Measurements from ENCODE around the gene VASN. TPM values are rescaled to one million over a fixed set of nuclear protein-coding genes. Genes with fewer than 3 reads are reported as not detected.
A peak's percentile ranks its signal among the peaks of the same experiment; 100 is the strongest.

Gene VASN
- total RNA-seq, 4 donors from 2014 or later = 7.1 to 31.3 (median 21.7) TPM

- no peaks in the 10 kb centered on the region for H3K27me3 ChIP-seq
- no peak for DNase-seq (ENCODE audit: extremely low spot score)
- no peaks in the 10 kb centered on the region for H3K9me3 ChIP-seq
- intact Hi-C loops (cut with DNase I) = no loop called here
- peaks cover 11 to 87% (median 74%) of the 10 kb centered on the region in 4 donors for H3K36me3 ChIP-seq
- H3K4me3 ChIP-seq = no peak overlapping the region
- 83% methylated on average over 9 of the region's 12 CpGs for WGBS
- H3K4me1 ChIP-seq = peaks cover 11 to 42% (median 34%) of the 10 kb centered on the region in 4 donors
- no peak for TF ChIP-seq POLR2AphosphoS5 (IDR thresholded peaks at IDR 0.05)
- no peak for TF ChIP-seq EP300 (IDR thresholded peaks at IDR 0.05)
- TF ChIP-seq CTCF (IDR thresholded peaks at IDR 0.05) = no peak
- no peak for TF ChIP-seq POLR2A (IDR thresholded peaks at IDR 0.05; ENCODE audit: low read depth)
- H3K27ac ChIP-seq (replicated peaks in 1 of 4) = peak overlapping the region in 1 of 4 donors; percentile 39
Measured at GRCh38 chr16:4338125-4338582, 33.5 kb upstream of the VASN start.

- 71% methylated on average over 6 of the region's 10 CpGs for WGBS
- Histone ChIP-seq H3K36me3 (peaks cover 11 to 81% (median 68%) of the 10 kb centered on the region in 4 donors), H3K4me1 (peaks cover 11 to 42% (median 37%) of the 10 kb centered on the region in 4 donors), H3K27ac (replicated peaks in 1 of 4) (peak overlapping the region in 3 of 4 donors; percentile 3 to 39 (median 17)), H3K4me3 (no peak overlapping the region), H3K27me3 (no peaks in the 10 kb centered on the region), H3K9me3 (no peaks in the 10 kb centered on the region)
- no peak for DNase-seq (ENCODE audit: extremely low spot score)
- TF ChIP-seq POLR2A (IDR thresholded peaks at IDR 0.05; ENCODE audit: low read depth) = no peak
- TF ChIP-seq POLR2AphosphoS5 (IDR thresholded peaks at IDR 0.05) = no peak
- TF ChIP-seq CTCF (IDR thresholded peaks at IDR 0.05) = no peak
- no peak for TF ChIP-seq EP300 (IDR thresholded peaks at IDR 0.05)
- intact Hi-C loops (cut with DNase I) = no loop called here
Measured at GRCh38 chr16:4338712-4339299, 32.8 kb upstream of the VASN start.

- H3K27ac ChIP-seq (replicated peaks in 1 of 4) = peak overlapping the region in 3 of 4 donors; percentile 3 to 33 (median 17)
- TF ChIP-seq CTCF (IDR thresholded peaks at IDR 0.05) (no peak), POLR2AphosphoS5 (IDR thresholded peaks at IDR 0.05) (no peak), POLR2A (IDR thresholded peaks at IDR 0.05; ENCODE audit: low read depth) (no peak), EP300 (IDR thresholded peaks at IDR 0.05) (no peak)
- H3K36me3 ChIP-seq = peaks cover 11 to 77% (median 65%) of the 10 kb centered on the region in 4 donors
- no peaks in the 10 kb centered on the region for H3K27me3 ChIP-seq
- H3K9me3 ChIP-seq = no peaks in the 10 kb centered on the region
- no peak overlapping the region for H3K4me3 ChIP-seq
- no peak for DNase-seq (ENCODE audit: extremely low spot score)
- H3K4me1 ChIP-seq = peaks cover 11 to 44% (median 37%) of the 10 kb centered on the region in 4 donors
- intact Hi-C loops (cut with DNase I) = no loop called here
- 76% methylated on average over 10 of the region's 10 CpGs for WGBS
Measured at GRCh38 chr16:4339455-4339854, 32.2 kb upstream of the VASN start.

GRCh38 chr16:4339909-4340308, 31.7 kb upstream of the VASN start:
- TF ChIP-seq CTCF (IDR thresholded peaks at IDR 0.05) (no peak), EP300 (IDR thresholded peaks at IDR 0.05) (no peak), POLR2AphosphoS5 (IDR thresholded peaks at IDR 0.05) (no peak), POLR2A (IDR thresholded peaks at IDR 0.05; ENCODE audit: low read depth) (no peak)
- peak overlapping the region in 3 of 4 donors; percentile 3 to 33 (median 17) for H3K27ac ChIP-seq (replicated peaks in 1 of 4)
- H3K4me3 ChIP-seq = no peak overlapping the region
- DNase-seq (ENCODE audit: extremely low spot score) = no peak
- no peaks in the 10 kb centered on the region for H3K27me3 ChIP-seq
- WGBS = 72% methylated on average over 6 of the region's 14 CpGs
- H3K9me3 ChIP-seq = no peaks in the 10 kb centered on the region
- intact Hi-C loops (cut with DNase I) = no loop called here
- peaks cover 11 to 72% (median 60%) of the 10 kb centered on the region in 4 donors for H3K36me3 ChIP-seq
- peaks cover 11 to 47% (median 38%) of the 10 kb centered on the region in 4 donors for H3K4me1 ChIP-seq
